Neuronal stem cell (in vitro differentiated cells): ENCODE measurements around the gene CHST9.

Source experiments
- DNase-seq: peaks from one replicate; pipeline ENCODE4 v3.0.0-alpha.2; 2013; ENCODE audit warnings: low spot score
- H2AFZ ChIP-seq: one replicate; pipeline ENCODE4 v1.6.1; 2013; ENCODE audit warnings: mild to moderate bottlenecking, low read length, inconsistent platforms
- H2AK5ac ChIP-seq: 2 replicates; pipeline ENCODE4 v1.6.1; 2013; ENCODE audit warnings: low read depth, mild to moderate bottlenecking, inconsistent platforms, low read length, moderate library complexity, mixed read lengths
- H2BK120ac ChIP-seq: 2 replicates; pipeline ENCODE4 v1.6.1; 2013; ENCODE audit warnings: low read depth, mild to moderate bottlenecking, inconsistent platforms, low read length, moderate library complexity, mixed read lengths
- H2BK12ac ChIP-seq: one replicate; pipeline ENCODE4 v1.6.1; 2013; ENCODE audit warnings: low read length, inconsistent platforms
- H2BK15ac ChIP-seq: 2 replicates; pipeline ENCODE4 v1.6.1; 2013; ENCODE audit warnings: mild to moderate bottlenecking, low read length, inconsistent platforms, mixed read lengths
- H2BK5ac ChIP-seq: one replicate; pipeline ENCODE4 v1.6.1; 2013; ENCODE audit warnings: inconsistent platforms, mild to moderate bottlenecking, low read length, moderate library complexity
- H3K14ac ChIP-seq: one replicate; pipeline ENCODE4 v1.6.1; 2013; ENCODE audit warnings: low read length, inconsistent platforms
- H3K18ac ChIP-seq: 2 replicates; pipeline ENCODE4 v1.6.1; 2013; ENCODE audit warnings: low read length, inconsistent platforms
- H3K23ac ChIP-seq: 2 replicates; pipeline ENCODE4 v1.6.1; 2013; ENCODE audit warnings: low read depth, mild to moderate bottlenecking, mixed read lengths, low read length, inconsistent platforms; ENCODE audit not compliant: poor library complexity
- H3K27ac ChIP-seq: replicated peaks from 3 replicates; pipeline ENCODE4 v1.5.1; 2013; ENCODE audit warnings: low read length, inconsistent platforms
- H3K27me3 ChIP-seq, 3 experiments: 2 replicates each; pipeline ENCODE4 v1.6.1; 2013; ENCODE audit warnings: low read length in 3 of 3, mild to moderate bottlenecking in 2 of 3, inconsistent platforms in 1 of 3, low read depth in 1 of 3, mixed read lengths in 1 of 3, moderate library complexity in 1 of 3; ENCODE audit not compliant: control insufficient read depth in 3 of 3, insufficient read depth in 3 of 3
- H3K36me3 ChIP-seq, 2 donors: replicated peaks in 1 of 2; 2 replicates each; pipeline ENCODE4 v1.6.1; 2013; ENCODE audit warnings: low read length in 2 of 2; ENCODE audit not compliant: control insufficient read depth in 2 of 2, insufficient read depth in 2 of 2
- H3K4ac ChIP-seq: 2 replicates; pipeline ENCODE4 v1.6.1; 2013; ENCODE audit warnings: inconsistent platforms, mild to moderate bottlenecking, low read length, moderate library complexity
- H3K4me1 ChIP-seq, 2 donors: 1 replicate in 1 of 2; 2 replicates in 1 of 2; pipeline ENCODE4 v1.6.1; 2013; ENCODE audit warnings: low read length in 2 of 2, low read depth in 1 of 2; ENCODE audit not compliant: control insufficient read depth in 2 of 2, insufficient read depth in 1 of 2
- H3K4me2 ChIP-seq: one replicate; pipeline ENCODE4 v1.6.1; 2013; ENCODE audit warnings: mild to moderate bottlenecking, low read length, inconsistent platforms; ENCODE audit not compliant: insufficient read depth, poor library complexity, severe bottlenecking
- H3K4me3 ChIP-seq, 2 donors: 2 replicates each; pipeline ENCODE4 v1.5.1; 2013; ENCODE audit warnings: low read length in 2 of 2, mild to moderate bottlenecking in 2 of 2, inconsistent platforms in 1 of 2, moderate library complexity in 1 of 2
- H3K79me1 ChIP-seq: one replicate; pipeline ENCODE4 v1.6.1; 2013; ENCODE audit warnings: low read depth, mild to moderate bottlenecking, inconsistent platforms, low read length, moderate library complexity
- H3K9ac ChIP-seq: one replicate; pipeline ENCODE4 v1.6.1; 2013; ENCODE audit warnings: mild to moderate bottlenecking, low read depth, low read length, inconsistent platforms; ENCODE audit not compliant: poor library complexity
- H3K9me3 ChIP-seq, 2 donors: replicated peaks in 1 of 2; 2 replicates each; pipeline versions ENCODE3 to v1.6.1; 2013; ENCODE audit warnings: low read length in 2 of 2, mild to moderate bottlenecking in 2 of 2, inconsistent platforms in 1 of 2, low read depth in 1 of 2, mixed read lengths in 1 of 2, moderate library complexity in 1 of 2; ENCODE audit not compliant: control insufficient read depth in 2 of 2, insufficient read depth in 1 of 2
- H4K8ac ChIP-seq: one replicate; pipeline ENCODE4 v1.6.1; 2013; ENCODE audit warnings: low read depth, mild to moderate bottlenecking, inconsistent platforms, low read length, moderate library complexity
- H4K91ac ChIP-seq: one replicate; pipeline ENCODE4 v1.6.1; 2013; ENCODE audit warnings: low read length, low read depth, mild to moderate bottlenecking, inconsistent platforms; ENCODE audit not compliant: poor library complexity
- WGBS, 2 donors: extraction: QIAGEN DNeasy Blood & Tissue Kit; methylation state at CpG; one replicate each; pipeline ENCODE4 v1.1.7; 2013; ENCODE audit warnings: missing lambda C conversion rate in 2 of 2, mixed read lengths in 1 of 2; ENCODE audit not compliant: insufficient read length in 2 of 2, insufficient replicate concordance in 1 of 2; ENCODE audit errors: extremely low coverage in 2 of 2; 5-methylcytosine and 5-hydroxymethylcytosine counted together

The CHST9 gene

DNA sequence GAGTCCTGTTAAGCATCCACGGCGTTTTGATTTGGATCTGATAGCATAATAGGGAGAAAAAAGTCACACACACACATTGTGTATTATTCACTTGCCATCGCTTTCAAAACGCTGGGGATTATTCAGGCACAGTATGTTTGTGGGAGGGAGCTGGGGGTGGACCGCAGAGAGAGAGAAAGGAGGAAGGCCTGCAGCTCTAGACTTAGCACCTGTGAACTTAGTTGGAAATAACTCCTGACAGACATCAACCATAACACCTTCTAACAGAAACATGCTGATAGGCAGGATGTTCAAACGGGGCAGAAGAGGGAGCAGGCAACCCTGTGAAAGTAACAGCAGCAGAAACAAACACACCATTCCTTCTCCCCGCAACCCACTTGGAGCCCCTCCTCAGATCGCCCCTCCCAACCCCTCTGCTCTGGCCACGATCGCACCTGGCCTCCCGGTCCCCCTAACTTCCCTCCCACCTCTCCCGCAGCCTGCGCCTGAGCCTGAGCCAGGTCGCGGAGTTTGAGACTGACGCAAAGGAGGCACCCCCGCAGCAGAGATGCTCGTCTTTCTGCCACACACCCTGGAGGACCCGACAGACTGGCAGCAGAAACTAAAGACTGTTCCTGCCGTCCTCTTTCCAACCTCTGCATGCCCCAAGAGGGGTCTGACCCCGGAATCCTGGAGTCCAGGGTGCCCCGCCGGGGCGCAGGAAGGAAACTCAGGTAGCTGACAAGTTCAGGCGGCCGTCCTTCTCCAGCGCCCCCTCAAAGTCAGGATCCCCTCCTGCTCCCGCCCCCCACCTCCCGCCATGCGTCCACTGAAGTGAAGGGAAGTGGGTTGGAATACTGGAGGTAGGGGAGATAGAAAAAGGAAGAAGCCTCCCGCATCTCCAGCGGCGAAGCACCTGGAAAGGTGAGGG lies 738 bp downstream of the CHST9 start:
- Histone ChIP-seq H3K79me1 (no peaks in the 10 kb centered on the region), H2AK5ac (no peak overlapping the region), H3K27ac (no peak overlapping the region), H3K9ac (peak overlapping the region; percentile 24), H3K36me3 (no peaks in the 10 kb centered on the region), H3K23ac (peak overlapping the region; percentile 85), H3K27me3 (peaks cover 0 to 79% (median 11%) of the 10 kb centered on the region in 3 experiments), H2BK120ac (peak overlapping the region; percentile 87), H3K4me3 (peak overlapping the region; percentile 44 to 85), H3K18ac (peak overlapping the region; percentile 74), H3K4me1 (peaks cover 5% of the 10 kb centered on the region in 2 donors), H2BK12ac (no peak overlapping the region), H3K4ac (no peak overlapping the region), H3K14ac (no peak overlapping the region), H4K91ac (no peak overlapping the region), H2AFZ (peak overlapping the region; percentile 92), H2BK5ac (no peak overlapping the region), H3K9me3 (no peaks in the 10 kb centered on the region), H4K8ac (no peak overlapping the region), H2BK15ac (peak overlapping the region; percentile 15), H3K4me2 (peak overlapping the region; percentile 93)
- no CpG with 5 or more reads among the region's 33 CpGs for WGBS, 2 donors
- no peak for DNase-seq

DNA sequence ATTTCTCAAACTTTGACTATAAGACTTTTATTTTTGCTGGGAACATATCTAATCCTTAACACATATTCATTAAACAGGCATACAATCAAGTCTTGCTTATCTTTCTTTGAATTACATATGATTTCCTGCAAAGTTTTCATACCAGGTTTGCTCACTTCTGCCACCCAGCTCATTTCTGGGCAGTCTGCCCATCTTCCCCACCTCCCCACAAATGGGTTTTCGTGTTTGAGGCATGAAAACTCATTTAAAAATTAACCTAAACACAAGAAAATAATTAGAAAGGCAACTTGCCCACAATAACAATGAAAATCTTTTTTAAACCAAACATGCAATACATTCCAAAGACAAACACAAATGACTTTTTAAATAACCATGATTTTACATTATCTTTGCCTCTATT lies 3.4 kb downstream of the CHST9 start:
- no CpG with 5 or more reads among the region's 1 CpG for WGBS, 2 donors
- no peak overlapping the region for H3K23ac ChIP-seq
- no peak overlapping the region for H2BK15ac ChIP-seq

DNA sequence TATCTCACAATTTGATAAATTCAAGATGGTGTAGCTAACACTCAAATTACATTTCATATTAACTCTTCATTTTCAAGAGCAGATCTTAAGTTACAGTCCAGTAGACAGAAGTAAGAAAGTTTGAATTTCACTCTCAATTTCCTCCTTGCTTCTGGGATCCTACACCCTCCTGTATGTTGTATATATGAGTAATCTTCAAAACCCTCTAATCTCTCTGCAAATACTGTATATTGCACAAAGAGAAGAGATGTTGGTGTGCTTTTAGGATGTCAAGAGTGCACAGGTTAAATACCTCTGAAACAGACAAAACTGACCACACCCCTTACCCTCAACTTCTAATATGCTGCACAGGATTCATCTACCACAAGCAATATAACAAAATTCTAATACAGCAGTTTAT lies 6.7 kb downstream of the CHST9 start:
- H3K14ac ChIP-seq = no peak overlapping the region
- no peak overlapping the region for H2BK15ac ChIP-seq
- DNase-seq = no peak
- H3K79me1 ChIP-seq = no peaks in the 10 kb centered on the region
- H3K36me3 ChIP-seq = no peaks in the 10 kb centered on the region
- no peak overlapping the region for H2AFZ ChIP-seq
- no peak overlapping the region for H3K4me3 ChIP-seq
- H3K18ac ChIP-seq = no peak overlapping the region
- H2BK120ac ChIP-seq = no peak overlapping the region
- H3K4me2 ChIP-seq = no peak overlapping the region
- H2BK5ac ChIP-seq = no peak overlapping the region
- no peak overlapping the region for H3K9ac ChIP-seq
- H3K4me1 ChIP-seq = peaks cover 4 to 5% of the 10 kb centered on the region in 2 donors
- H2BK12ac ChIP-seq = no peak overlapping the region
- no peak overlapping the region for H3K27ac ChIP-seq
- H3K4ac ChIP-seq = no peak overlapping the region
- H3K27me3 ChIP-seq = peaks cover 0 to 25% (median 0%) of the 10 kb centered on the region in 3 experiments
- no peaks in the 10 kb centered on the region for H3K9me3 ChIP-seq
- H3K23ac ChIP-seq = no peak overlapping the region
- H4K8ac ChIP-seq = no peak overlapping the region
- H2AK5ac ChIP-seq = no peak overlapping the region
- H4K91ac ChIP-seq = no peak overlapping the region

More for the DNA sequence above, 3.4 kb downstream of the CHST9 start:
- Histone ChIP-seq H3K4me2 (no peak overlapping the region), H3K79me1 (no peaks in the 10 kb centered on the region), H2BK12ac (no peak overlapping the region), H2AK5ac (no peak overlapping the region), H3K4ac (no peak overlapping the region), H2AFZ (no peak overlapping the region), H3K27me3 (peaks cover 0 to 53% (median 11%) of the 10 kb centered on the region in 3 experiments), H3K4me3 (no peak overlapping the region), H2BK120ac (no peak overlapping the region), H3K27ac (no peak overlapping the region), H3K14ac (no peak overlapping the region), H3K18ac (no peak overlapping the region), H2BK5ac (no peak overlapping the region), H4K91ac (no peak overlapping the region), H3K4me1 (peaks cover 5% of the 10 kb centered on the region in 2 donors), H3K9ac (no peak overlapping the region), H4K8ac (no peak overlapping the region), H3K9me3 (no peaks in the 10 kb centered on the region), H3K36me3 (no peaks in the 10 kb centered on the region)
- no peak for DNase-seq

DNA sequence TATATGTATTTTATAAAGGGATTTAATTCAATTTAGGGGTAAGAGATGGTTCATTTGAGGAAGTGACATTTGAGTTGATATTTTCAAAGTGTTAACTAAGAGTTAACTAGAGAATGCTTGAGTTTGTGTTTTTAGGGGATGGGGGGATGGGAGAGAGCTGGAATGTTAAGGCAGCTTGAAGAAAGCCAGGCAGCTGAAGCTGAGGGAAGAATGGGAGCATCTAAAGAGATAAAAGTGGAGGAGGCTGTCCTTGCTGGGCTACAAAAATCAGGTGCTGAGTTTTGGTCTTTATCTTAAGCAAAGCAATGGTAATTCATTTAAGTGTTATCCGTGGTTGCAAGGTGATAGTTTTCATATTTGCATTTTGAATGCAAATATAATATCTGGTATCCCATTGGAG lies 9.2 kb downstream of the CHST9 start:
- no peak overlapping the region for H4K8ac ChIP-seq
- no peaks in the 10 kb centered on the region for H3K36me3 ChIP-seq
- H3K79me1 ChIP-seq = no peaks in the 10 kb centered on the region
- H3K4ac ChIP-seq = no peak overlapping the region
- DNase-seq = no peak
- no peak overlapping the region for H2BK120ac ChIP-seq
- no CpG with 5 or more reads among the region's 1 CpG for WGBS, 2 donors
- H4K91ac ChIP-seq = no peak overlapping the region
- H2BK15ac ChIP-seq = no peak overlapping the region
- H3K9me3 ChIP-seq = no peaks in the 10 kb centered on the region
- H3K18ac ChIP-seq = no peak overlapping the region
- H2AFZ ChIP-seq = no peak overlapping the region
- no peak overlapping the region for H3K4me3 ChIP-seq
- H3K23ac ChIP-seq = no peak overlapping the region
- no peak overlapping the region for H3K4me2 ChIP-seq
- peaks cover 4 to 7% of the 10 kb centered on the region in 2 donors for H3K4me1 ChIP-seq
- H3K14ac ChIP-seq = no peak overlapping the region
- no peak overlapping the region for H2BK5ac ChIP-seq
- H3K27ac ChIP-seq = no peak overlapping the region
- H2AK5ac ChIP-seq = no peak overlapping the region
- H3K27me3 ChIP-seq = no peaks in the 10 kb centered on the region
- H3K9ac ChIP-seq = no peak overlapping the region
- H2BK12ac ChIP-seq = no peak overlapping the region
